ENCODE measurements around the gene TMEM181. TPM values are rescaled to one million over a fixed set of nuclear protein-coding genes. Genes with fewer than 3 reads are reported as not detected.
A peak's percentile ranks its signal among the peaks of the same experiment; 100 is the strongest.

TMEM181 gene
- total RNA-seq, 4 donors from 2014 or later = 21.6 to 31.6 (median 26.0) TPM

- H3K27me3 ChIP-seq = no peaks in the 10 kb centered on the region
- H3K36me3 ChIP-seq = no peaks in the 10 kb centered on the region
- WGBS = 60% methylated on average over 3 of the region's 3 CpGs
- no peak for DNase-seq (ENCODE audit: extremely low spot score)
- no peaks in the 10 kb centered on the region for H3K9me3 ChIP-seq
- peak overlapping the region; percentile 51 to 77 (median 76) for H3K27ac ChIP-seq (replicated peaks in 1 of 4)
- peak overlapping the region; percentile 35 to 45 (median 40) for H3K4me3 ChIP-seq
- TF ChIP-seq EP300 (IDR thresholded peaks at IDR 0.05) (no peak), POLR2AphosphoS5 (IDR thresholded peaks at IDR 0.05) (no peak), POLR2A (IDR thresholded peaks at IDR 0.05; ENCODE audit: low read depth) (no peak)
- TF ChIP-seq, protein P1, sequence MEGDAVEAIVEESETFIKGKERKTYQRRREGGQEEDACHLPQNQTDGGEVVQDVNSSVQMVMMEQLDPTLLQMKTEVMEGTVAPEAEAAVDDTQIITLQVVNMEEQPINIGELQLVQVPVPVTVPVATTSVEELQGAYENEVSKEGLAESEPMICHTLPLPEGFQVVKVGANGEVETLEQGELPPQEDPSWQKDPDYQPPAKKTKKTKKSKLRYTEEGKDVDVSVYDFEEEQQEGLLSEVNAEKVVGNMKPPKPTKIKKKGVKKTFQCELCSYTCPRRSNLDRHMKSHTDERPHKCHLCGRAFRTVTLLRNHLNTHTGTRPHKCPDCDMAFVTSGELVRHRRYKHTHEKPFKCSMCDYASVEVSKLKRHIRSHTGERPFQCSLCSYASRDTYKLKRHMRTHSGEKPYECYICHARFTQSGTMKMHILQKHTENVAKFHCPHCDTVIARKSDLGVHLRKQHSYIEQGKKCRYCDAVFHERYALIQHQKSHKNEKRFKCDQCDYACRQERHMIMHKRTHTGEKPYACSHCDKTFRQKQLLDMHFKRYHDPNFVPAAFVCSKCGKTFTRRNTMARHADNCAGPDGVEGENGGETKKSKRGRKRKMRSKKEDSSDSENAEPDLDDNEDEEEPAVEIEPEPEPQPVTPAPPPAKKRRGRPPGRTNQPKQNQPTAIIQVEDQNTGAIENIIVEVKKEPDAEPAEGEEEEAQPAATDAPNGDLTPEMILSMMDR (IDR thresholded peaks at IDR 0.05) = no peak
- intact Hi-C loops (cut with DNase I) = no loop called here
- H3K4me1 ChIP-seq = peaks cover 0 to 30% (median 17%) of the 10 kb centered on the region in 4 donors
These were observed 102.7 kb downstream of the TMEM181 start for GRCh38 chr6:158662607-158662953.

DNA sequence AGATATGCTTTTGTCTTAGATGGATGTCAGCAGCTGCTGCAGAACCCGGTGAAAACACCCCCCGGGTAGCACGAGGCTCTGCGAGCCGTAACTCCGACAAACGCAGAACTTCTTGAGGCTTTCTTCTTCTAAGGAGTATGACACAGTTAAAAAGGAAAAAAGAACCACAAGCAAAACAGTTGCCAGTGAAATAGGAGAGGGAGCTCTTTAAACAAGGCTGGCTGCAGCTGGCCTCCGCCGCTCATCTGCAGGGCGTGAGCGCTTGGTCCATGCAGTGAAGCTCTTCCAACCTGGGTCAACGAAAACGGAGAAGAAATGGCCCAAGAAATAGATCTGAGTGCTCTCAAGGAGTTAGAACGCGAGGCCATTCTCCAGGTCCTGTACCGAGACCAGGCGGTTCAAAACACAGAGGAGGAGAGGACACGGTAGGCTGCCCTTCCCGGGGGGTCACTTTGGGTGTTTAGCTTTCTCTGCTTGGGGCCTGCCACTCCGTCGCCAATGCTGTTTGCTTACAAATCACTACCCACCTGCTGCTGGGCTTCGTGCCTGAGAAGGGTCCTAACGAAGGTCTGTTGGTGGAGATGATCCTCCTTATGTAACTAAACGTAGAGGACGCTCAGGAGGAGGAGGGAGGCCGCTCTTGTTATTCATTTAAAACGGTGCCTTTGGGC is 103.2 kb downstream of the TMEM181 start:
- intact Hi-C loops (cut with DNase I) = no loop called here
- Histone ChIP-seq H3K27me3 (no peaks in the 10 kb centered on the region), H3K4me1 (peaks cover 0 to 30% (median 17%) of the 10 kb centered on the region in 4 donors), H3K36me3 (no peaks in the 10 kb centered on the region), H3K27ac (replicated peaks in 1 of 4) (peak overlapping the region; percentile 51 to 77 (median 76)), H3K9me3 (no peaks in the 10 kb centered on the region), H3K4me3 (peak overlapping the region; percentile 35 to 45 (median 40))
- TF ChIP-seq EP300 (IDR thresholded peaks at IDR 0.05) (no peak), POLR2AphosphoS5 (IDR thresholded peaks at IDR 0.05) (peak in 1 of 2 donors; percentile 10), POLR2A (IDR thresholded peaks at IDR 0.05; ENCODE audit: low read depth) (no peak)
- TF ChIP-seq, protein P1 (IDR thresholded peaks at IDR 0.05) = no peak
- DNase-seq (ENCODE audit: extremely low spot score) = no peak
- WGBS = 56% methylated on average over 22 of the region's 27 CpGs

DNA sequence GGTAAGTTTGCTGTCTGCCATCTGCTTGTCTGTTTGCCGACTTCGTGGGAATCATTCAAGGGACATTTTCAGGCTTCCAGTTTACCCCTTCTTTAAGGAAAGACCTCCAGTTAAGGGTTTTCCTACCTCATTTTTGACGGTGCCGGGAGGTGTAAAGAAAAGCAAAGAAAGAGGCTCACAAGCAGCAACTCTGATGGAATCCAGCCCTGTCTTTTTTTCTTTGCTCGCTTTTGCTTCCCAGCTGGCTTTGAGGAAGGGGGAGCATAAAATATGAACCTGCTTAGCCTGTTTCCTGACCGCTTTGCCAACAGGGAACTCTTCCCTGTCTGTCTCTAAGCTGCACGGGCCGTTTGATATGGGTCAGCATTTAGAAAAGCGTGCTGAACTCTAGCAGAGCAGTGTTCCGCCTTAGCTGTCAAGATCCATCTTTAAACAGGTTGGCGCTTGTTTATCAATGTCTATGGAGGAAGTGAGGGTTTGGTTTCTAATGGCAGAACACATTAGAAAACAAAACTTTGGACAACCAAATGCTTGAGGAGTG is 103.8 kb downstream of the TMEM181 start:
- 36% methylated on average over 11 of the region's 11 CpGs for WGBS
- intact Hi-C loops (cut with DNase I) = no loop called here
- peaks cover 0 to 30% (median 17%) of the 10 kb centered on the region in 4 donors for H3K4me1 ChIP-seq
- peak overlapping the region; percentile 51 to 77 (median 76) for H3K27ac ChIP-seq (replicated peaks in 1 of 4)
- H3K4me3 ChIP-seq = peak overlapping the region; percentile 35 to 45 (median 40)
- H3K9me3 ChIP-seq = no peaks in the 10 kb centered on the region
- no peaks in the 10 kb centered on the region for H3K36me3 ChIP-seq
- TF ChIP-seq POLR2AphosphoS5 (IDR thresholded peaks at IDR 0.05) = no peak
- TF ChIP-seq EP300 (IDR thresholded peaks at IDR 0.05) = no peak
- TF ChIP-seq, protein P1 (IDR thresholded peaks at IDR 0.05) = no peak
- no peak for TF ChIP-seq POLR2A (IDR thresholded peaks at IDR 0.05; ENCODE audit: low read depth)
- DNase-seq (ENCODE audit: extremely low spot score) = no peak
- H3K27me3 ChIP-seq = no peaks in the 10 kb centered on the region

DNA sequence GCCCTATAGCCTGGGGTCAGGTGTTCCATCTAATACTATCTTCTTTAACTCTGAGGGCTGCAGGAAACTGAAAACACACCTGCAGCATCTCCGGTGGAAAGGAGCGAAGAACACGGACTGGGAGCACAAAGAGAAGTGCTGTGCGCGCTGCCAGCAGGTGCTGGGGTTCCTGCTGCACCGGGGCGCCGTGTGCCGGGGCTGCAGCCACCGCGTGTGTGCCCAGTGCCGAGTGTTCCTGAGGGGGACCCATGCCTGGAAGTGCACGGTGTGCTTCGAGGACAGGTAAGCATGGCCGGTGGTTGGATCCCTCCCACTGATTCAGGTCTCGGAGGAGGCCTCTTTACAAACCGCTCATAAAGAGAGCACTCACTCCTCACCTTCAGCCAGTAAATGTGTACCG is 105.4 kb downstream of the TMEM181 start:
- WGBS = 93% methylated on average over 9 of the region's 18 CpGs
- Histone ChIP-seq H3K4me3 (no peak overlapping the region), H3K36me3 (no peaks in the 10 kb centered on the region), H3K27ac (replicated peaks in 1 of 4) (peak overlapping the region in 1 of 4 donors; percentile 20), H3K27me3 (no peaks in the 10 kb centered on the region), H3K4me1 (peaks cover 0 to 30% (median 17%) of the 10 kb centered on the region in 4 donors), H3K9me3 (no peaks in the 10 kb centered on the region)
- TF ChIP-seq EP300 (IDR thresholded peaks at IDR 0.05) = no peak
- no peak for TF ChIP-seq POLR2A (IDR thresholded peaks at IDR 0.05; ENCODE audit: low read depth)
- TF ChIP-seq, protein P1 (IDR thresholded peaks at IDR 0.05) = no peak
- no peak for TF ChIP-seq POLR2AphosphoS5 (IDR thresholded peaks at IDR 0.05)
- DNase-seq (ENCODE audit: extremely low spot score) = no peak
- intact Hi-C loops (cut with DNase I) = no loop called here

All from esophagus muscularis mucosa (tissue), 4 donors.